Spleen (tissue), 7 donors: ENCODE results near the gene DDAH1.

ENCODE experiments used
- CTCF ChIP-seq, 11 experiments: fragments of 200-600 bp in 7 of 11; fragments of 450-650 bp in 4 of 11; sonication (generic) in 4 of 11; IDR thresholded peaks in 8 of 11; conservative IDR thresholded peaks in 3 of 11; 1 replicate in 7 of 11; 2 replicates in 4 of 11; pipeline versions ENCODE4 v1.4.0 to v1.8.0; 2016 to 2021; ENCODE audit warnings: antibody characterized with exemption in 11 of 11, inconsistent platforms in 4 of 11, mild to moderate bottlenecking in 1 of 11
- POLR2A ChIP-seq, 3 donors: fragments of 450-650 bp; IDR thresholded peaks; one replicate each; pipeline ENCODE4 v1.5.1; 2017; ENCODE audit warnings: antibody characterized with exemption in 3 of 3, mild to moderate bottlenecking in 1 of 3
- POLR2AphosphoS5 ChIP-seq, 3 donors: sonication (generic); formaldehyde crosslinking; IDR thresholded peaks; one replicate each; pipeline ENCODE4 v1.5.1; 2017; ENCODE audit warnings: antibody characterized with exemption in 3 of 3
- donor health status: DM: no; HTN: no; CAD: no; lungs with moderate emphysema.
- donor health status: DM: no; HTN: no; CAD: no.
- donor health status: DM: no; HTN: no; CAD: no.

DNA sequence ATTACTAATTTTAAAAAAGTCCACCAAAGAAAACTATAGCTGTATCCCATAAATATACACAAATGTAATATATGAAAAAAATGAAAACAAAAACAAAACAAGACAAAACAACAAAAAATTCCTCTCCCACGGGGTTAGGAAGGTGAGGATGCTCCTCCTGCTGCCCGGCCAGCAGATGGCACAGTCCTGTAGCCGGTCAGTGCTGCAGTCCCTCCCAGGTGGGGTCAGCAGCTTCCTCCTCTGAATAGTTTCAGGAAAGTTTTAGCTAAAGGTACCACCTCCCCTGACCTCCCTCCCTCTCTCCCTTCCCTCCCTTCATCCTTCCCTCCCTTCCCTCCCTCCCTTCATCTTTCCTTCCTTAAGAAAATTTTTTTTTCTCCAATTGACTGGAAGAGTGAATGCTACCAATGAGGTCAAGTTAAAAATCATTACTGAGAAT lies 120.7 kb downstream of the DDAH1 start:
- TF ChIP-seq CTCF (IDR thresholded peaks at IDR 0.05 in 8 of 11, conservative IDR thresholded peaks at IDR 0.05 in 3 of 11) (peak in 4 of 11 experiments; percentile 14 to 32 (median 27)), POLR2A (IDR thresholded peaks at IDR 0.05) (no peak), POLR2AphosphoS5 (IDR thresholded peaks at IDR 0.05) (no peak)
